IgD-negative memory B cell (primary cell): ENCODE data around the gene BLNK. TPM values are rescaled to one million over a fixed set of nuclear protein-coding genes. Genes with fewer than 3 reads are reported as not detected.
"Not testable (repeated sequence)": the region's sequence is repeated elsewhere in the genome, so short reads cannot be mapped to it uniquely, and the experiment has no call there.

ENCODE experiments used
- H3K27ac Mint-ChIP-seq, 3 donors: one replicate each; pipeline ENCODE4 v1.8.0; 2020 to 2022; ENCODE audit warnings: mild to moderate bottlenecking in 3 of 3, mixed read lengths in 3 of 3, moderate library complexity in 1 of 3
- H3K27me3 Mint-ChIP-seq: one replicate; pipeline ENCODE4 v1.8.0; 2021; ENCODE audit warnings: mixed read lengths
- H3K36me3 Mint-ChIP-seq: one replicate; pipeline ENCODE4 v1.8.0; 2020; ENCODE audit warnings: mild to moderate bottlenecking, mixed read lengths
- H3K4me1 Mint-ChIP-seq, 3 donors: one replicate each; pipeline ENCODE4 v1.8.0; 2020 to 2022; ENCODE audit warnings: mixed read lengths in 3 of 3, mild to moderate bottlenecking in 1 of 3
- H3K4me3 Mint-ChIP-seq, 4 donors: one replicate each; pipeline ENCODE4 v1.8.0; 2020 to 2022; ENCODE audit warnings: mild to moderate bottlenecking in 4 of 4, mixed read lengths in 4 of 4, moderate library complexity in 3 of 4
- H3K9me3 Mint-ChIP-seq, 3 donors: one replicate each; pipeline ENCODE4 v1.8.0; 2020 to 2021; ENCODE audit warnings: mixed read lengths in 3 of 3, mild to moderate bottlenecking in 1 of 3
- polyA plus RNA-seq: library from polyadenylated mRNA; unstranded; fragments of 300-500 nt; fragmentation: Illumina TruSeq; gene quantifications from one replicate; pipeline ENCODE4 v1.2.3, GENCODE V29; 2021

Gene BLNK
- polyA plus RNA-seq: 217 TPM

DNA sequence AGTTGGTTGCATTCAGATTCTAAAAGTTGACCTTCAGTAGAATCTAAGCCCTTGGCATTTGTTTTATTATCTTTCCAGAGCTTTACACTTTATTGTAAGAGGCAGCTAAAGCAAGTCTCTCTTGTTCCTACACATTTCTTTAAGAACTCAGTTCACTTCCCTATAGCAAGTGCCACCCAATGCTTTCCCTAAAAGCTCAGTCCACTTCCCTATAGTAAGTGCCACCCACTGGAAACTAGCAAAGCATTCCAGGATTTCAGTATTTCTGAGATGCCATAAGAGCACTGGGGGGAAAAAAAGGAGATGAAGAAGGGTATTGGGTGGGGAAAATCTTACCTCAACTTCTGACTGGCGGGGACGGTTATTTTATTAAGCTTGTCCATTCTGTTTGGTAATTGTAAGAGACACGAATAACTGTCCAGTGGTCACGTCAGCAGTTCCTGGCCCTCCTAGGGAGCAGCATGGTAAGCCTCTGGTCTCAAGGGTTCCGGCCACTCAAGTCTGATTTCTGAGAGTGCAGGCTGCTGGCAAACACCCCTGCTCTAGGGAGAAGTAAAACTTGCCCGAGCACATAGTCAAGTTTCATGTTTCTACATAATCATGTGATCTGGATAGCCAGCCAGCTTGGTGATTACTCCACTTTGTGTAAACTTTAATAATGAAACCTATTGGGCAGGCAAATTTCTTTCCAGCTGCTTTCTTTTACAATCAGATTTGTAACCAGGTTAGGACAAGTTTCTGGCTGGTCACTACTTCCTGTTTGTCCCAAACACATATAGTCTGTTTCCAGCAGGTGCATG, at the start of gene BLNK:
Gene BLNK, minus strand, starts transcription at position 554 of the 800 bp plus-strand sequence. Its CDS starts 171 bp downstream, at position 383.
- Mint-ChIP-seq H3K36me3 (peaks cover 11% of the 10 kb centered on the region), H3K27me3 (no peaks in the 10 kb centered on the region), H3K4me3 (peak within 1 kb of the TSS; percentile 88 to 100 (median 100)), H3K4me1 (peaks cover 33 to 53% (median 47%) of the 10 kb centered on the region in 3 donors), H3K9me3 (no peaks in the 10 kb centered on the region), H3K27ac (peak within 1 kb of the TSS; percentile 68 to 98 (median 89))

DNA sequence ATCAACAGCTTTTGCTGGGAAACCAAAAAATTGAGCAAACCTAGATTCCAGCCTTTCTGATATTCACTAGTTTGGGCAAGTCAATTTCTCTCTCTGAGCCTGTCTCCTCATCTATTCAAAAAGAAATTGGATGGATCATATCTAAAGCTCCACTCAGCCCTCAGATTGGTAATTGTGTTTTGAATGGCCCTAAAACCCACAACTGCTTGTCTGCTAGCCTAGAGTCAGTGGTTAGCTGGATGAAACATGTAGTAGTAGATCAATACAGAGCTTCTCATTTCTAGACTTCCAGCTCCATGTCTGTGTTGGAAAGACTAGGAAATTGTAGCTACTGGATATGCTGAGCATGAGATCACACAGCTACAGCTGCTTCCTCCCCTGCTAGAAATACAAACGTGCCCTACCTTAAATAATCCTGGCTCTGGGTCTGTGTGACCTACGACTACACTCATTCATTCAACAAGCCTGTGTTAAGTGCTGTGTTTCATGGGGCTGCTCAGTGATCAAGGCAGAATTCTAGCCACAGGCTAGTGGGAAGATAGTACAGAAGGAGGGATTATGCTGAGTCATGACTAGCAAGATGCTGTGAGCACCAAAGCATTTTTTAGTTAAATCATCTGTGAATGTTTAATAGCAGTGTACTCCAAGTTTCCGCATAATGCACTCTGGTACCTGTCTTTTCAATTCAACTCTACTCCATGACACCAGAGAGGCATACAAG, 48.5 kb upstream of the BLNK start:
- no peak overlapping the region for H3K4me3 Mint-ChIP-seq
- H3K9me3 Mint-ChIP-seq: no peaks in the 10 kb centered on the region
- no peak overlapping the region for H3K27ac Mint-ChIP-seq
- H3K4me1 Mint-ChIP-seq: peaks cover 0 to 2% (median 1%) of the 10 kb centered on the region in 3 donors
- peaks cover 22% of the 10 kb centered on the region for H3K27me3 Mint-ChIP-seq
- H3K36me3 Mint-ChIP-seq: no peaks in the 10 kb centered on the region

DNA sequence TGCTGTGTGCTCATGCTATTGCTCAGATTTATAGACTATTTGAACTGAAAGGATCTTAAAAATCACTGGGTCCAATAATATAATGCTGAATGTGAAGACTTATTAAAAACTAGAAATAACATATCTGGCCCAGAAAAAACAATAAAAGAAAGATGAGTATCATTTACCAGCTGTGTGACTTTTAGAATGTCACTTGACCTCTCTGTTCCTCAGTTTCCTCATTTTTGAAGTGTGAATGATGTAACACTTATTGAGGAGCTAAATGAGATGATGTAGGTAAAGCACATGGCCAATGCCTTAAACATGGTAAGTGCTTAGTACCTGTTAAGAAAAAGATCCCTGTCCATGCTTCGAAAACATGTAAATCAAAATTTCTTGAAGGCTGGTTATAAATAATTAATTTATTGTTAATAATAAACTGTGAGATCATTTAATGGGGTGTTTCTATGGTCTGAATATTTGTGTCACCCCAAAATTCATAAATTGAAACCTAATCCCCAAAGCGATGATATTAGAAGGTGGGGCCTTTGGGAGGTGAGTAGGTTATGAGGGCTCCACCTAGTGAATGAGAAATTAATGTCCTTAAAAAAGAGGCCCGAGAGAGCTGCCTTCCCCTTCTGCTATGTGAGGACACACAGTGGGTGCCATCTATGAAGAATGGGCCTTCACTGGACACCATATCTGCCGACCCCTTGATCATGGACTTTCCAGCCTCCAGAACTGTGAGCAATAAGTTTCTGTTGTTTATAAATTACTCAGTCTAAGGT, 45.9 kb upstream of the BLNK start:
- Mint-ChIP-seq H3K27me3 (peaks cover 16% of the 10 kb centered on the region), H3K9me3 (no peaks in the 10 kb centered on the region), H3K4me3 (no peak overlapping the region), H3K4me1 (peaks cover 0 to 2% (median 1%) of the 10 kb centered on the region in 3 donors), H3K36me3 (no peaks in the 10 kb centered on the region), H3K27ac (no peak overlapping the region)

DNA sequence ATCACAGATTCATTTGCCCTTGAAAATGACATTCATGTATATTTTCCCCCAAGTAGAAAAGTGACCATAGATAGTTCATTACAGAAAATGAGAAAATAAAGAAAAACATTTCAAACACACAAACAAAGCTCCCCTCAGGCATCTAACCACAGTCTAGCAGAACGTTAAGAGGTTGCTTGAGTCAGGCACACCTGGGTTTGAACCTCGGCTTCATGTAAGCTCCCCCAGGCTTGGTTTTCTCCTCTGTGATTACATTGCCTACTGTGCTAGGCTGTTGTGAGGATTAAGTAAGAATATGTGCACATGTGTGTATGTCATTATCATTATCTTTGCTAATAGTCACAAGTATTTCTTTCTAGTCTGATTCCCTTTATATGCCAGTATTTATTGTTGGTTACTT, 42.0 kb upstream of the BLNK start:
- Mint-ChIP-seq H3K4me3 (no peak overlapping the region), H3K4me1 (peaks cover 0 to 2% (median 1%) of the 10 kb centered on the region in 3 donors), H3K36me3 (no peaks in the 10 kb centered on the region), H3K9me3 (no peaks in the 10 kb centered on the region), H3K27me3 (peaks cover 5% of the 10 kb centered on the region), H3K27ac (no peak overlapping the region)

DNA sequence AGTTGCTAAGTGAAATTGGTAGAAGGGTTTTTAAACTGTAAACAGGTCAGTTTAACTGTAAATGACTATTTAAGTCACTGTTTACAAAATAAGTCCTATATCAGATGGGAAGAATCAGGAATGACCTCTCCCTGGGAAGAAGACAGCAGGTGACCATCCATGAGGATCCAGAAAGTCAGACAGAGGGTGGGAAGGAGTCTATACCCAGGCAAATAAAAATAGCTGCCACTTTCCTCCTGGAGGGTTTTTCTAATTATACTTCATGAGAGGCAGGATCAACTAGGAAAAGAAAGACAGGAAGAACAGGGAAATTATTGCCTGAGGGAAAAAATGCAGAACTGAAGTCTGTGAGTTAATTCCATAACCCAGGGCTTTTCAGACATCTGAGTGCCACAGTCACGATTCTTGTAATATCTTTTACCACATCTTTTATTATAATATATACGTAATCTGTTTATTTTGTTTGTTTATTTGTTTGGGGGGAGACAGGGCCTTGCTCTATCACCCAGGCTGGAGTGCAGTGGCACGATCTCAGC, 39.9 kb upstream of the BLNK start:
- peaks cover 0 to 8% (median 6%) of the 10 kb centered on the region in 3 donors for H3K4me1 Mint-ChIP-seq
- H3K27me3 Mint-ChIP-seq: peaks cover 13% of the 10 kb centered on the region
- H3K27ac Mint-ChIP-seq: no peak overlapping the region
- H3K9me3 Mint-ChIP-seq: no peaks in the 10 kb centered on the region
- H3K4me3 Mint-ChIP-seq: no peak overlapping the region
- H3K36me3 Mint-ChIP-seq: no peaks in the 10 kb centered on the region

DNA sequence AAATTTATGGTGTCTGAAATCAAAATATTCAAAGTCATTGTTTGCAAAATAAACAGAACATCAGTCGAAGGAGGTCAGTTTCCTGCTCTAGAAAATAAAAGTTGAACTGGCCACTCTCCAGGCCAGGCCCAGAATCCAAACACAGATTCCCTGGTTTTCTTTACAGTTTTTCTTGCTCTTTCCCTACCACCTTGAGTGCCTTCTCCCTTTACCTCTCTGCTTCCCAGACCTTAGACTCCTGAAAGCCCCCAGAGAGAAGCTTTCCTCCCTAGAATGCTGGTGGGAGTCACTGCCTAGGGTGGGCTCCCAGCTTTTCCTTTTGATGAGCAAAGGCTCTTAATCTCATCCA, 38.9 kb upstream of the BLNK start:
- Mint-ChIP-seq H3K36me3 (no peaks in the 10 kb centered on the region), H3K27ac (no peak overlapping the region), H3K4me1 (peaks cover 0 to 9% (median 6%) of the 10 kb centered on the region in 3 donors), H3K27me3 (peaks cover 16% of the 10 kb centered on the region), H3K4me3 (no peak overlapping the region), H3K9me3 (no peaks in the 10 kb centered on the region)

DNA sequence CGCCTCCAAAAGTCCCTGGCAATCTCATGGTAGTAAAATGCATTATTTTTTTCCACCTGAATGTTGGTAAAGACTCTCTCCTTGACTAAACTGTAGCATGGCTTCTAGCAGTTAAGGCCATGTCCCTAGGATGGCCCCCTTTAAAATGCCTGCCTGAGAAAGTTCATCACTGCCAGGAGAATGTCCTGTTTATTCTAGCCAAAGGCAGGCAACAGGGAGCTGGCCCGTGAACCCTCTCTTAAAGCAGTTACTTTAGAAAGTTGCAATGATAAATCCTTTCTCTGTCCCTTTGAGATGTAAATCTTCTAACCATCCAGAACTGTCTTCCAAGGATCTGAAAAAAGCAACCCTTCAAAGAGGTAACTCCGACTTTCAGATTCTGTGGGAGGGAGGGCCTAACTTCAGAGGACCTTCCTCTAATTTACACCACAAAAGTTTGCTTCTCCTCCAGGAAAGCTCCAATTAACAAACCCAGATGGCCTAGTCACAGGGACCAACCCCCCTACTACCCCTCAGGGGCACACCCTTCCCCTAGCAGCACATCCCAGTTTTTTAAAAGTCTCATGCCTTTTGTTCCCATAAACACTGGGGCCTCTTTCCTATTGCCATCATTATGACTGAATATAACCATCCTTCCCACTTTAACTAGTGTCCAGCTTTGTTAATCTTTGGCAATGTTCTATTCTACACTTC, 38.4 kb upstream of the BLNK start:
- Mint-ChIP-seq H3K4me3 (no peak overlapping the region), H3K9me3 (no peaks in the 10 kb centered on the region), H3K27me3 (peaks cover 19% of the 10 kb centered on the region), H3K4me1 (peaks cover 0 to 9% (median 6%) of the 10 kb centered on the region in 3 donors), H3K27ac (no peak overlapping the region), H3K36me3 (no peaks in the 10 kb centered on the region)

DNA sequence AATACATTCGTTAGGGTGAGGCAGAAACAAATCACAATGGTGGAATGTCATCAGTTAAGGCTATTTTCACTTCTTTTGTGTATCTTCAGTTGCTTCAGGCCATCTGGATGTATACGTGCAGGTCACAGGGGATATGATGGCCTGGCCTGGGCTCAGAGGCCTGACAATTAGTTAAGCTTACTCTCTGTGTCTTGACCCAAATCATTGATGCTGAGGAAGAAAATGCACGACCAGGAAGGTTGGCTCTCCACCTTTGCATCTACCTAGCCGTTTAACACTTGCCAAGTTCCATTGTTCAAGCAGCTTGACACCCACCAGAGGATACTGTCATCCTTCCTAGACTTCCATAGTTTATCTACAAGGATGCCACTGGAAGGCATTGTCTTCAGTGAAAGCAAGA, 37.5 kb upstream of the BLNK start:
- not testable (repeated sequence) for H3K27ac Mint-ChIP-seq

DNA sequence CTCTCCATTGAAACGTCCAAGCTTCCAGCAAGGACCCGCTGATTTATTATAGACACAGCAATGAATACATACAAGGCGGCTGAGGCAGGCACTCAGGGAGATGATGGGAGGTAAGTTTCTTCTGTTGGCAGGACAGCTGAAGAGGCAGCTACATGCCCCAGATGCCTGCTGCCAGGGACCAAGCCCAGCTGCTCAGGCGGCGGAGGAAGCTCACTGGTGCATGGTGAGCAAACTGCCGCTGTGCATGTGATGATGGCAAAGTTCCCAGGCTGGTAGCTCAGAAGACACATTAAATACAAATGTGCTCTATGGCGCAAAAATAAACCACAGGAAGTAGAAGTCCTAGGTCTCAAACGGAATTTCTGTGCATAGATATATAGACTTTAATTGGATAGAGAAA, 35.1 kb upstream of the BLNK start:
- Mint-ChIP-seq H3K27ac (no peak overlapping the region), H3K4me3 (no peak overlapping the region), H3K9me3 (no peaks in the 10 kb centered on the region), H3K36me3 (no peaks in the 10 kb centered on the region), H3K27me3 (peaks cover 31% of the 10 kb centered on the region), H3K4me1 (peaks cover 0 to 9% (median 9%) of the 10 kb centered on the region in 3 donors)

More for the DNA sequence above, 37.5 kb upstream of the BLNK start:
- H3K4me1 Mint-ChIP-seq, H3K4me3 Mint-ChIP-seq, H3K36me3 Mint-ChIP-seq, H3K9me3 Mint-ChIP-seq: not testable (repeated sequence)
- H3K27me3 Mint-ChIP-seq: peaks cover 27% of the 10 kb centered on the region

DNA sequence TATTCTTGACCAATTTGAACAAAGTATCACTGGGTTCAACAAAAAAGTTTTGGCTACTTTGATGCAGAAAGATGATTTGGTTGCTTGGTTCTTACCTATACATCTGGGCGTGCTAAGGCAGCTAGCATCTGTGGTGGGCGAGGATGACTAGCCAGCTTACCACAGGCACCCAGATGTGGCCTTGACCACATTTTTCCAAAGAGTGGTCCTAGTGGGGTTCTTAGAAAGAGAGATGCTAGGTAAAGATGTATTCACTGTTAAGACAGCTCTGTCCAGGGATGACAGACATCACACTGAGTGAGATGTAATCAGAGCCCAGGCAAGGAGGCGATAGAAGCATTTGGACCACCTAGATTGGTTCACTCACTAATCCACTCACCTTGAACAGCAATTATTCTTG, 33.6 kb upstream of the BLNK start:
- H3K4me1 Mint-ChIP-seq: peaks cover 0 to 9% (median 9%) of the 10 kb centered on the region in 3 donors
- H3K9me3 Mint-ChIP-seq: no peaks in the 10 kb centered on the region
- peak overlapping the region in 1 of 3 donors; percentile 31 for H3K27ac Mint-ChIP-seq
- no peaks in the 10 kb centered on the region for H3K36me3 Mint-ChIP-seq
- H3K27me3 Mint-ChIP-seq: peaks cover 35% of the 10 kb centered on the region
- no peak overlapping the region for H3K4me3 Mint-ChIP-seq

DNA sequence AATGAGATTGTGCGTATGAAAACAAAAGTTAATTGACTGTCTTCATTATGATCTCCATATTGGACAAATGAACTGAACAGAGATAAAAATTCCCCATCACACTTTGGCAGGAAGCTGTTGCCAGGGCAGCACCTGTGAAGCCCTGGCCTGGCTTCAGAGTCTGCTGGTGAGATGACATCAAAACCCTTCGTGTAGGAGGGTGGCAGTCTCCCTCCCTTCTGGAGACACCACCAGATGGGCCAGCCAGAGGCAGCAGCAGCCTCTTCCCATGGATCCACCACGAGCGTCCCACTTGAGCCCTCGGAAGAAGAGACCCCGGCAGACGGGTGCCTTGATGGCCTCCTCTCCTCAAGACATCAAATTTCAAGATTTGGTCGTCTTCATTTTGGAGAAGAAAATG, 32.9 kb upstream of the BLNK start, which contains the start of gene DNTT:
Gene DNTT, plus strand, starts transcription at position 205 of the 400 bp plus-strand sequence. Its CDS starts 64 bp downstream, at position 269.
- H3K27me3 Mint-ChIP-seq: peaks cover 35% of the 10 kb centered on the region
- H3K4me1 Mint-ChIP-seq: peaks cover 7 to 16% (median 12%) of the 10 kb centered on the region in 3 donors
- H3K4me3 Mint-ChIP-seq: peak within 1 kb of the TSS in 1 of 4 donors; percentile 45

DNA sequence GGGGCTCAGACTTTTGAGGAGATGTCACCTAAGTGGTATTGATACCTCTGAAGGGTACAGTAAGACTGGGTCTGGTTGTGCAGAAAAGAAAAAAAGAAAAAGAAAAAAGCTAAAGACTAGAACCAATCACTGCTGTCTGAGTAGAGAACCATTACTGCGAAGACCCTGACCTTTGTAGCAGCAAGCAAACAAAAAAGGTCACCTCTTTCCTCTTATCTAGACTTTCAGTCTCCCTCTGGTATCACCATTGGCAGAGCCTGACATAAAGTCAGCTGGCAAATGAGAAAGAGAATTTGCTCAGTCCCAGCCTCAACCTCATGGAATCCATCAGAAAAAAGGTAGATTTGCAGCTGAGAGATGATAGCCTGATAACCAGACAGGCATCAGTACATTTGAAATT, 30.2 kb upstream of the BLNK start:
- Mint-ChIP-seq H3K27me3 (peaks cover 33% of the 10 kb centered on the region), H3K36me3 (peaks cover 3% of the 10 kb centered on the region), H3K4me1 (peaks cover 7 to 17% (median 15%) of the 10 kb centered on the region in 3 donors), H3K9me3 (no peaks in the 10 kb centered on the region), H3K27ac (no peak overlapping the region), H3K4me3 (no peak overlapping the region)

More for the DNA sequence above, 32.9 kb upstream of the BLNK start, which contains the start of gene DNTT:
- Mint-ChIP-seq H3K27ac (peak within 1 kb of the TSS in 1 of 3 donors; percentile 31), H3K9me3 (no peaks in the 10 kb centered on the region), H3K36me3 (no peaks in the 10 kb centered on the region)

DNA sequence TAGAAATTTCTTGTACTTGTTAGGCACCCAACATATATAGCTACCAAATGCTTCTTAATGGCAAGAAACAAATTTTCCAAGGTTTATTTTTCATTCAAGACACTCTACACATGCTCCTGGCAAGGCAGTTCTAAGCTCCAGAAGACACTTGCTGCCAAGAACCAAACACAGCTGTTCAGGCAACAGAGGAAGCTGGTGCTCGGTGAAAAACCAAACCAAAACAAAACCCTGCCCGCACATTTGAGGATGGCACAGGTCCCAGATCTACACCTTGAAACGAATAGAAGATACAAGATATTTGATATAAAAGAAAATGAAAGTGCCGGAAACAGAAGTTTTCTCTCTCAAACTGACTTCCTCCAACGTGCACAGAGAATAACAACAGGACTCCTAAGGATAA, 28.0 kb upstream of the BLNK start:
- Mint-ChIP-seq H3K27me3 (peaks cover 19% of the 10 kb centered on the region), H3K27ac (peak overlapping the region in 1 of 3 donors; percentile 18), H3K9me3 (no peaks in the 10 kb centered on the region), H3K4me1 (peaks cover 6 to 19% (median 17%) of the 10 kb centered on the region in 3 donors), H3K4me3 (peak overlapping the region in 2 of 4 donors; percentile 59 to 73), H3K36me3 (peaks cover 3% of the 10 kb centered on the region)

DNA sequence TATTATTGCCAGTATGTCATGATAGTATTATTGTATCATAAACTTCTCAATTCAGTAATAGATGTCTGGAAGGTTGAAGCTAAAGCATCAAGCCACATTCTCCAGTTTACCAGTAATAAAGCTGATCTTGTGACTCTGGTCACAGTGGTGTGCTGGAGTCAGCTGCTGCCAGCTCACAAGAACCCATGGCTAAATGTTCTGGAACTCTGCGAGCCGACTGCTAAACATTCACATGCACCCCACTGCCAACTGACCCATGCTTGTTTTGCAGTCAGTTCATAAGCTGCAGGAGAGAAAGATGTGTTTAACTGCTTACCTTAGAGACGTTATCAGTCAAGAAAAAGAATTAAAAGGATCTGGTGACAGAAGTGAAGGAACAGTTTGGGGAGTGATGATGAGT, 27.0 kb upstream of the BLNK start:
- Mint-ChIP-seq H3K27ac (no peak overlapping the region), H3K4me3 (no peak overlapping the region)

More for the DNA sequence above, 27.0 kb upstream of the BLNK start:
- Mint-ChIP-seq H3K9me3 (no peaks in the 10 kb centered on the region), H3K4me1 (peaks cover 7 to 22% (median 20%) of the 10 kb centered on the region in 3 donors), H3K36me3 (peaks cover 3% of the 10 kb centered on the region), H3K27me3 (peaks cover 9% of the 10 kb centered on the region)
